ENCODE results near the gene FUNDC2. TPM values are rescaled to one million over a fixed set of nuclear protein-coding genes. Genes with fewer than 3 reads are reported as not detected.

The FUNDC2 gene
- total and polyA plus RNA-seq, 9 donors: 133 to 257 (median 149) TPM

- DNase-seq: no peak
- TF ChIP-seq POLR2A (IDR thresholded peaks at IDR 0.05): no peak
- TF ChIP-seq EP300 (IDR thresholded peaks at IDR 0.05): no peak
- no peak for TF ChIP-seq CTCF (IDR thresholded peaks at IDR 0.05)
- Histone ChIP-seq H3K27me3 (no peaks in the 10 kb centered on the region), H3K27ac (no peak overlapping the region), H3K4me1 (ENCODE audit: insufficient read depth) (no peaks in the 10 kb centered on the region), H3K36me3 (no peaks in the 10 kb centered on the region), H3K4me3 (no peak overlapping the region), H3K9me3 (no peaks in the 10 kb centered on the region)
- intact Hi-C loops (cut with DNase I): no loop called here
- WGBS, 3 donors: 66 to 71% (median 66%) methylated on average over 6 of the region's 6 CpGs
Measured at GRCh38 chrX:155046129-155046810, 19.6 kb downstream of the FUNDC2 start.

GRCh38 chrX:155046811-155047528 lies 20.3 kb downstream of the FUNDC2 start:
- H3K9me3 ChIP-seq: no peaks in the 10 kb centered on the region
- no peaks in the 10 kb centered on the region for H3K36me3 ChIP-seq
- TF ChIP-seq EP300 (IDR thresholded peaks at IDR 0.05) (no peak), CTCF (IDR thresholded peaks at IDR 0.05) (no peak), POLR2A (IDR thresholded peaks at IDR 0.05) (no peak)
- intact Hi-C loops (cut with DNase I): no loop called here
- H3K27me3 ChIP-seq: no peaks in the 10 kb centered on the region
- DNase-seq: no peak
- no peaks in the 10 kb centered on the region for H3K4me1 ChIP-seq (ENCODE audit: insufficient read depth)
- WGBS, 3 donors: 61 to 74% (median 65%) methylated on average over 5 of the region's 5 CpGs
- no peak overlapping the region for H3K27ac ChIP-seq
- H3K4me3 ChIP-seq: no peak overlapping the region

- Histone ChIP-seq H3K27me3 (no peaks in the 10 kb centered on the region), H3K27ac (no peak overlapping the region), H3K4me3 (no peak overlapping the region), H3K9me3 (no peaks in the 10 kb centered on the region), H3K4me1 (ENCODE audit: insufficient read depth) (no peaks in the 10 kb centered on the region), H3K36me3 (no peaks in the 10 kb centered on the region)
- WGBS, 3 donors: 37 to 40% (median 37%) methylated on average over 9 of the region's 9 CpGs
- TF ChIP-seq CTCF (IDR thresholded peaks at IDR 0.05) (no peak), POLR2A (IDR thresholded peaks at IDR 0.05) (no peak), EP300 (IDR thresholded peaks at IDR 0.05) (no peak)
- intact Hi-C loops (cut with DNase I): no loop called here
- DNase-seq: peak in 3 of 5 donors; percentile 32 to 48 (median 37)
Measured at GRCh38 chrX:155048977-155049619, 22.5 kb downstream of the FUNDC2 start.

GRCh38 chrX:155052738-155053498 lies 26.3 kb downstream of the FUNDC2 start:
- intact Hi-C loops (cut with DNase I): no loop called here
- Histone ChIP-seq H3K36me3 (no peaks in the 10 kb centered on the region), H3K9me3 (no peaks in the 10 kb centered on the region), H3K27me3 (no peaks in the 10 kb centered on the region), H3K4me3 (no peak overlapping the region), H3K27ac (no peak overlapping the region), H3K4me1 (ENCODE audit: insufficient read depth) (no peaks in the 10 kb centered on the region)
- no peak for DNase-seq
- TF ChIP-seq CTCF (IDR thresholded peaks at IDR 0.05) (no peak), POLR2A (IDR thresholded peaks at IDR 0.05) (no peak)
- WGBS, 3 donors: 68 to 71% (median 70%) methylated on average over 5 of the region's 5 CpGs

Data from ovary (tissue), 9 donors.